ENCODE measurements around the gene ORAI1.
"Not testable (repeated sequence)": the region's sequence is repeated elsewhere in the genome, so short reads cannot be mapped to it uniquely, and the experiment has no call there.

DNA sequence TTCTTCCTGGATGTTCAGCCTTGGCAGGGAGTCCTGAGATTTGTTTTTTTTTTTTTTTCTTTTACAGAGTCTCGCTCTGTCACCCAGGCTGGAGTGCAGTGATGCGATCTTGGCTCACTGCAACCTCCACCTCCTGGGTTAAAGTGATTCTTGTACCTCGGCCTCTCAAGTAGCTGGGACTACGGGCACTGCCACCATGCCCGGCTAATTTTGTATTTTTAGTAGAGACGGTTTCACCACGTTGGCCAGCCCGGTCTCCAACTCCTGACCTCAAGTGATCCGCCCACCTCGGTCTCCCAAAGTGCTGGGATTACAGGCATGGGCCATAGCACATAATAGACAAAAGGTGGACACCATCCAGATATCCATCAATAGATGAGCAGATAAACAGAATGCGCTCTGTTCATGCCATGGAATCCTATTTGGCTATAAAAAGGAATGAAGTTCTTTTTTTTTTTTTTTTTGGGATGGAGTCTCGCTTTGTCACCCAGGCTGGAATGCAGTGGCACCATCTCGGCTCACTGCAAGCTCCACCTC is 53.4 kb downstream of the ORAI1 start:
- TF ChIP-seq, protein P1, sequence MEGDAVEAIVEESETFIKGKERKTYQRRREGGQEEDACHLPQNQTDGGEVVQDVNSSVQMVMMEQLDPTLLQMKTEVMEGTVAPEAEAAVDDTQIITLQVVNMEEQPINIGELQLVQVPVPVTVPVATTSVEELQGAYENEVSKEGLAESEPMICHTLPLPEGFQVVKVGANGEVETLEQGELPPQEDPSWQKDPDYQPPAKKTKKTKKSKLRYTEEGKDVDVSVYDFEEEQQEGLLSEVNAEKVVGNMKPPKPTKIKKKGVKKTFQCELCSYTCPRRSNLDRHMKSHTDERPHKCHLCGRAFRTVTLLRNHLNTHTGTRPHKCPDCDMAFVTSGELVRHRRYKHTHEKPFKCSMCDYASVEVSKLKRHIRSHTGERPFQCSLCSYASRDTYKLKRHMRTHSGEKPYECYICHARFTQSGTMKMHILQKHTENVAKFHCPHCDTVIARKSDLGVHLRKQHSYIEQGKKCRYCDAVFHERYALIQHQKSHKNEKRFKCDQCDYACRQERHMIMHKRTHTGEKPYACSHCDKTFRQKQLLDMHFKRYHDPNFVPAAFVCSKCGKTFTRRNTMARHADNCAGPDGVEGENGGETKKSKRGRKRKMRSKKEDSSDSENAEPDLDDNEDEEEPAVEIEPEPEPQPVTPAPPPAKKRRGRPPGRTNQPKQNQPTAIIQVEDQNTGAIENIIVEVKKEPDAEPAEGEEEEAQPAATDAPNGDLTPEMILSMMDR (IDR thresholded peaks at IDR 0.05; ENCODE audit: low read depth, low read length), result not testable (repeated sequence)
- not testable (repeated sequence) for TF ChIP-seq POLR2A (IDR thresholded peaks at IDR 0.05; ENCODE audit: extremely low read depth, insufficient read length); MAX (IDR thresholded peaks at IDR 0.05; ENCODE audit: low read depth, low read length); MYC (IDR thresholded peaks at IDR 0.05; ENCODE audit: low read depth, low read length)

Data from NB4 (cell line).